Vagina (tissue), 2 donors: ENCODE measurements around the gene HSPA9. TPM values are rescaled to one million over a fixed set of nuclear protein-coding genes. Genes with fewer than 3 reads are reported as not detected.

ENCODE experiments used
- DNase-seq, 2 donors: peaks; one replicate each; pipeline ENCODE4 v3.0.0-alpha.2; 2017; ENCODE audit errors: extremely low spot score in 2 of 2
- H3K27ac ChIP-seq: fragments of 200-600 bp; sonication (generic); one replicate; pipeline ENCODE4 v1.5.1; 2019
- H3K27me3 ChIP-seq: fragments of 200-600 bp; sonication (generic); one replicate; pipeline ENCODE4 v1.5.1; 2019
- H3K36me3 ChIP-seq, 2 donors: fragments of 200-600 bp; sonication (generic); one replicate each; pipeline ENCODE4 v1.5.1; 2017 to 2019
- H3K4me1 ChIP-seq: fragments of 200-600 bp; sonication (generic); one replicate; pipeline ENCODE4 v1.5.1; 2019
- H3K4me3 ChIP-seq, 2 donors: fragments of 200-600 bp; sonication (generic); 1 replicate in 1 of 2; 2 replicates in 1 of 2; pipeline ENCODE4 v1.5.1; 2016 to 2019
- H3K9me3 ChIP-seq: fragments of 200-600 bp; sonication (generic); one replicate; pipeline ENCODE4 v1.5.1; 2019
- POLR2A ChIP-seq, 2 donors: fragments of 450-650 bp; IDR thresholded peaks; one replicate each; pipeline ENCODE4 v1.6.1; 2017; ENCODE audit warnings: antibody characterized with exemption in 2 of 2, mild to moderate bottlenecking in 2 of 2, moderate library complexity in 2 of 2
- POLR2AphosphoS5 ChIP-seq, 2 donors: sonication (generic); formaldehyde crosslinking; IDR thresholded peaks; one replicate each; pipeline ENCODE4 v1.9.0; 2017; ENCODE audit warnings: antibody characterized with exemption in 2 of 2, mild to moderate bottlenecking in 2 of 2, low read depth in 1 of 2; ENCODE audit not compliant: insufficient read depth in 1 of 2
- intact Hi-C: fragments of 100-400 bp; cut with DNase I; formaldehyde crosslinking; loops from one replicate; pipeline ENCODE4 v1.15.1; 2023
- total RNA-seq: library from RNA; depleted of rRNA; stranded (reverse); fragments of >200 nt; gene quantifications from one replicate; pipeline ENCODE4 v1.2.3, GENCODE V29; 2016
- TF ChIP-seq, protein P1 (sequence below), 3 experiments: fragments of 450-650 bp in 2 of 3; fragments of 200-600 bp in 1 of 3; sonication (generic) in 1 of 3; IDR thresholded peaks; one replicate each; pipeline ENCODE4 v1.5.1; 2017 to 2019; ENCODE audit warnings: antibody characterized with exemption in 3 of 3, mild to moderate bottlenecking in 2 of 3, moderate library complexity in 2 of 3

The HSPA9 gene
- total RNA-seq, 1 donor from 2014 or later: 156 TPM

DNA sequence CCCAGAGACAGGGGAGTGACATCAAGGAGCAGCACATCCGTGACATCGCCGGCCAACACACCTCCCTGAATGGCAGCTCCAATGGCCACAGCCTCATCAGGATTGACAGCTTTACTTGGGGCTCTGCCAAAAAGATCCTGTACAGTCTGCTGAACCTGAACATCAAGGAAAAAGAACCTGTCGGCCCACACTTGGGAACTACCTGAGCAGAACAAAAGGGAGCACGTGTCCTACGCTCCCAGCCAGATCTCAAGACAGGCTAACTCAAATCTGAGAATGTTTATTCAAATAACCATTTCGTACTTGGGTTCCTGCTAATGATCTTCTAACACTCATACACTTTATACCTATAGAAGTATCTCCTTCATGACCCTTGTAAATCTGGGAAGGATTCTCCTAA, 15.3 kb downstream of the HSPA9 start:
- intact Hi-C loops: no loop called here
- peak in 1 of 2 donors; percentile 48 for TF ChIP-seq POLR2AphosphoS5 (IDR thresholded peaks at IDR 0.05; ENCODE audit: insufficient read depth in 1 of 2, low read depth in 1 of 2)
- no peak for TF ChIP-seq POLR2A (IDR thresholded peaks at IDR 0.05)
- Histone ChIP-seq H3K27ac (no peak overlapping the region), H3K4me3 (no peak overlapping the region), H3K4me1 (no peaks in the 10 kb centered on the region), H3K36me3 (peaks cover 6 to 86% of the 10 kb centered on the region in 2 donors), H3K9me3 (no peaks in the 10 kb centered on the region), H3K27me3 (no peaks in the 10 kb centered on the region)
- DNase-seq: peak in 1 of 2 donors; percentile 62

DNA sequence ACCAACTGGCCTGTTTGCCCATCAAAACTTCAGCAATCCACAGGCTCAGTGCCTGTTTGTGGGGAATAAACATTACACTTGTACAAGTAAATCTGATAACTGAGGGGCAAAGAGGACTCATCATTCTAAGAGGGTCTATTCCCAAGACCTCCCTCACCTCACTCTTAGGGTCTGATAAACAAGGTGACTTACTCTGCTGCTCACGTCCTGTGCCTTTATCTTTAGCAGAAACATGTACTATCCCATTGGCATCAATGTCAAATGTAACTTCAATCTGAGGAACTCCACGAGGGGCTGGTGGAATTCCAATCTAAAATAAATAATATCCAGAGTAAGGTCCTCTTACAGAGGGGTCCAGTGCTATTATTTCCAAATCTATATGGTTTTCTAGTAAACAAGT, 17.5 kb downstream of the HSPA9 start:
- no peak overlapping the region for H3K27ac ChIP-seq
- intact Hi-C loops: no loop called here
- no peak for DNase-seq
- no peak overlapping the region for H3K4me3 ChIP-seq
- no peaks in the 10 kb centered on the region for H3K4me1 ChIP-seq
- TF ChIP-seq, protein P1, sequence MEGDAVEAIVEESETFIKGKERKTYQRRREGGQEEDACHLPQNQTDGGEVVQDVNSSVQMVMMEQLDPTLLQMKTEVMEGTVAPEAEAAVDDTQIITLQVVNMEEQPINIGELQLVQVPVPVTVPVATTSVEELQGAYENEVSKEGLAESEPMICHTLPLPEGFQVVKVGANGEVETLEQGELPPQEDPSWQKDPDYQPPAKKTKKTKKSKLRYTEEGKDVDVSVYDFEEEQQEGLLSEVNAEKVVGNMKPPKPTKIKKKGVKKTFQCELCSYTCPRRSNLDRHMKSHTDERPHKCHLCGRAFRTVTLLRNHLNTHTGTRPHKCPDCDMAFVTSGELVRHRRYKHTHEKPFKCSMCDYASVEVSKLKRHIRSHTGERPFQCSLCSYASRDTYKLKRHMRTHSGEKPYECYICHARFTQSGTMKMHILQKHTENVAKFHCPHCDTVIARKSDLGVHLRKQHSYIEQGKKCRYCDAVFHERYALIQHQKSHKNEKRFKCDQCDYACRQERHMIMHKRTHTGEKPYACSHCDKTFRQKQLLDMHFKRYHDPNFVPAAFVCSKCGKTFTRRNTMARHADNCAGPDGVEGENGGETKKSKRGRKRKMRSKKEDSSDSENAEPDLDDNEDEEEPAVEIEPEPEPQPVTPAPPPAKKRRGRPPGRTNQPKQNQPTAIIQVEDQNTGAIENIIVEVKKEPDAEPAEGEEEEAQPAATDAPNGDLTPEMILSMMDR (IDR thresholded peaks at IDR 0.05): no peak
- TF ChIP-seq POLR2A (IDR thresholded peaks at IDR 0.05) (no peak), POLR2AphosphoS5 (IDR thresholded peaks at IDR 0.05; ENCODE audit: insufficient read depth in 1 of 2, low read depth in 1 of 2) (no peak)
- no peaks in the 10 kb centered on the region for H3K9me3 ChIP-seq
- peaks cover 6 to 78% of the 10 kb centered on the region in 2 donors for H3K36me3 ChIP-seq
- H3K27me3 ChIP-seq: no peaks in the 10 kb centered on the region

DNA sequence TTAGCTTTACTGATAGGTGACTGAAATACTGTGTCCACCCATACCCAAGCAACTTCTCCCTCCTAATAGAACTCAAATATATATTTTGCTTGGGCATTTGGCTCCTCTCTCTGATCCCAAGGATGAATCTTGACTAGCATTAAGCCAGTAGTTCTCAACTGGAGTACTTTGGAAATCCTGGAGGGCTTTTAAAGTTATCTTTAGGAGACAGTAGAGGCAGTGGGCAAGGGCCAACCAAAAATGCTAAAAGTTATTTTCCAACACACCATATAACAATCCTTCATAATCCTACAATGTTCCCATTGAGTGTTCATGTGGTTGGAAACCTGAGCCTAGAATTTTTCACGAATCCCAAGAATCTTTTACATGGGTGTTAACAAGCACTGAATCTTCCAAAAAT, 21.1 kb downstream of the HSPA9 start:
- Histone ChIP-seq H3K36me3 (peaks cover 6 to 50% of the 10 kb centered on the region in 2 donors), H3K27ac (no peak overlapping the region), H3K9me3 (no peaks in the 10 kb centered on the region), H3K4me1 (no peaks in the 10 kb centered on the region), H3K27me3 (no peaks in the 10 kb centered on the region), H3K4me3 (no peak overlapping the region)
- DNase-seq: no peak
- TF ChIP-seq POLR2AphosphoS5 (IDR thresholded peaks at IDR 0.05; ENCODE audit: insufficient read depth in 1 of 2, low read depth in 1 of 2) (no peak), POLR2A (IDR thresholded peaks at IDR 0.05) (no peak)
- TF ChIP-seq, protein P1 (IDR thresholded peaks at IDR 0.05): no peak
- intact Hi-C loops: no loop called here

DNA sequence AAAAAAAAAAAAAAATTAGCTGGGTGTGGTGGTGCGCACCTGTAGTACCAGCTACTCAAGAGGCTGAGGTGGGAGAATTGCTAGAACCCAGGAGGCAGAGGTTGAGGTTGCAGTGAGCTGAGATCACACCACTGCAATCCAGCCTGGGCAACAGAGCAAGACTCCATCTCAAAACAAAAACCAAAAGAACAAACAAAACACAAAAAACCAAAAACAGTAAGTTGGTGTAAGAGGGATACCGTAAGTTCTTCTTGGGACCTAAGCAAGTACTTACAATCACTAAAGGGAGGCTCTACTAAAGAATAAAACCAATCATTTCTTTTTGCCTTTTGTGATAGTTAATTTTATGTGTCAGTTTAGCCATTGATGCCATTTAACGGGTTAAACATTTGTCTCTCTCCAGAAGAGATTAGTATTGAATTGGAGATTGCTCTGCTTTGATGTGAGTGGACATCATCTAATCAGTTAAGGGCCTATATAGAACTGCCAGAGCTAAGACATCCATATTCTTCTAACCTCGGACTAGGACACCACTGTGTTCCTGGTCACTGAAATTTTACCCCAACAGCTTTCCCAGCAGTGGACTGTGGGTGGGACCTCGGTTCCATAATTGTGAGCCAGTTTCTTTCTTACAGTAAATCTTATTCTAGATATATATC, 21.6 kb downstream of the HSPA9 start:
- Histone ChIP-seq H3K36me3 (peaks cover 6 to 45% of the 10 kb centered on the region in 2 donors), H3K4me1 (peaks cover 1% of the 10 kb centered on the region), H3K4me3 (no peak overlapping the region), H3K27me3 (no peaks in the 10 kb centered on the region), H3K27ac (no peak overlapping the region), H3K9me3 (no peaks in the 10 kb centered on the region)
- intact Hi-C loops: no loop called here
- DNase-seq: peak in 1 of 2 donors; percentile 27
- TF ChIP-seq POLR2A (IDR thresholded peaks at IDR 0.05): no peak
- TF ChIP-seq POLR2AphosphoS5 (IDR thresholded peaks at IDR 0.05; ENCODE audit: insufficient read depth in 1 of 2, low read depth in 1 of 2): no peak
- TF ChIP-seq, protein P1 (IDR thresholded peaks at IDR 0.05): no peak

DNA sequence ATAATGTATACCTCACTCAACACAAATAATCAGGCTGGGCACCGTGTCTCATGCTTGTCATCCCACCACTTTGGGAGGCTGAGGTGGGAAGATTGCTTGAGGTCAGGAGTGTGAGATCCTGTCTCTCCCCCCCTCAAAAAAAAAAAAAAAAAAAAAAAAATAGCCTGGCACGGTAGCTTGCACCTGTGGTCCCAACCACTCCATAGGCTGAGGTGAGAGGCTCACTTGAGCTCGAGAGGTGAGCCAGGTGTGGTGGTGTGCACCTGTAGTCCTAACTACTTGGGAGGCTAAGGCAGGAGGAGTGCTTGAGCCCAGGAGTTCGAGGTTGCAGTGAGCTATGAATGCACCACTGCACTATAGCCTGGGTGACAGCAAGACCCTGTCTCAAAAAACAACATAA, 22.5 kb downstream of the HSPA9 start:
- peak in 1 of 2 donors; percentile 49 for DNase-seq
- Histone ChIP-seq H3K4me3 (no peak overlapping the region), H3K27ac (no peak overlapping the region), H3K27me3 (no peaks in the 10 kb centered on the region), H3K36me3 (peaks cover 2 to 36% of the 10 kb centered on the region in 2 donors), H3K4me1 (peaks cover 10% of the 10 kb centered on the region), H3K9me3 (no peaks in the 10 kb centered on the region)
- no peak for TF ChIP-seq POLR2AphosphoS5 (IDR thresholded peaks at IDR 0.05; ENCODE audit: insufficient read depth in 1 of 2, low read depth in 1 of 2)
- TF ChIP-seq, protein P1 (IDR thresholded peaks at IDR 0.05): no peak
- intact Hi-C loops: no loop called here
